OCI-LY1 (cell line): ENCODE data around the gene TSPAN2.

Experiments used
- H2AFZ ChIP-seq: fragments of 200-600 bp; sonication (generic), shearing (Covaris generic); 2 replicates; pipeline ENCODE4 v1.6.0; 2014; ENCODE audit warnings: antibody characterized with exemption, mild to moderate bottlenecking, low read length
- H3F3A ChIP-seq: fragments of 200-600 bp; sonication (generic), shearing (Covaris generic); 2 replicates; pipeline ENCODE4 v1.6.0; 2014; ENCODE audit warnings: mild to moderate bottlenecking, antibody characterized with exemption, low read length, moderate library complexity; ENCODE audit not compliant: insufficient read depth
- H3K27ac ChIP-seq: fragments of 200-600 bp; sonication (generic); 2 replicates; pipeline ENCODE4 v1.5.1; 2014; ENCODE audit warnings: low read length, mixed run types, mild to moderate bottlenecking, low read depth; ENCODE audit not compliant: poor library complexity, severe bottlenecking
- H3K27me3 ChIP-seq: fragments of 200-600 bp; sonication (generic); 2 replicates; pipeline ENCODE4 v1.6.0; 2014; ENCODE audit warnings: antibody characterized with exemption, mild to moderate bottlenecking, low read length, moderate library complexity; ENCODE audit not compliant: insufficient read depth
- H3K36me3 ChIP-seq: fragments of 200-600 bp; sonication (generic); 2 replicates; pipeline ENCODE4 v1.6.1; 2014; ENCODE audit warnings: mild to moderate bottlenecking, antibody characterized with exemption, low read length, moderate library complexity, mixed read lengths; ENCODE audit not compliant: insufficient read depth
- H3K4me1 ChIP-seq: fragments of 200-600 bp; sonication (generic); 2 replicates; pipeline ENCODE4 v1.5.1; 2014; ENCODE audit warnings: mild to moderate bottlenecking, low read length, moderate library complexity; ENCODE audit not compliant: insufficient read depth, severe bottlenecking
- H3K4me2 ChIP-seq: fragments of 200-600 bp; sonication (generic), shearing (Covaris generic); 2 replicates; pipeline ENCODE4 v1.6.1; 2014; ENCODE audit warnings: low read length
- H3K4me3 ChIP-seq: fragments of 200-600 bp; sonication (generic); 2 replicates; pipeline ENCODE4 v1.5.1; 2014; ENCODE audit warnings: low read length, low read depth, mild to moderate bottlenecking, mixed read lengths; ENCODE audit not compliant: poor library complexity, severe bottlenecking
- H3K79me2 ChIP-seq: fragments of 200-600 bp; shearing (Covaris generic); 2 replicates; pipeline ENCODE4 v1.6.1; 2016; ENCODE audit warnings: mixed run types, low read length, mixed read lengths; ENCODE audit not compliant: insufficient read depth
- H3K9ac ChIP-seq: fragments of 200-600 bp; sonication (generic), shearing (Covaris generic); 2 replicates; pipeline ENCODE4 v1.6.1; 2014; ENCODE audit warnings: mild to moderate bottlenecking, low read length, mixed read lengths
- H3K9me2 ChIP-seq: fragments of 200-600 bp; sonication (generic), shearing (Covaris generic); 2 replicates; pipeline ENCODE4 v1.6.1; 2014; ENCODE audit warnings: low read depth, mild to moderate bottlenecking, low read length, mixed read lengths
- H3K9me3 ChIP-seq: fragments of 200-600 bp; shearing (Covaris generic); 2 replicates; pipeline ENCODE4 v1.6.1; 2014; ENCODE audit warnings: low read length, mixed read lengths
- H4K20me1 ChIP-seq: fragments of 200-600 bp; sonication (generic), shearing (Covaris generic); 2 replicates; pipeline ENCODE4 v1.6.0; 2016; ENCODE audit warnings: mild to moderate bottlenecking, low read length; ENCODE audit not compliant: insufficient read depth
- EZH2 ChIP-seq: fragments of 200-600 bp; sonication (generic), shearing (Covaris generic); IDR thresholded peaks from 2 replicates; pipeline ENCODE4 v1.8.0; 2017; ENCODE audit warnings: borderline replicate concordance, mixed run types, mild to moderate bottlenecking, antibody characterized with exemption, low read length, moderate library complexity, mixed read lengths
- TF ChIP-seq, protein P1 (sequence below): fragments of 200-600 bp; sonication (generic), shearing (Covaris generic); IDR thresholded peaks from 2 replicates; pipeline ENCODE4 v1.5.1; 2017; ENCODE audit warnings: mild to moderate bottlenecking, antibody characterized with exemption, low read length, moderate library complexity, mixed read lengths

Gene TSPAN2

DNA sequence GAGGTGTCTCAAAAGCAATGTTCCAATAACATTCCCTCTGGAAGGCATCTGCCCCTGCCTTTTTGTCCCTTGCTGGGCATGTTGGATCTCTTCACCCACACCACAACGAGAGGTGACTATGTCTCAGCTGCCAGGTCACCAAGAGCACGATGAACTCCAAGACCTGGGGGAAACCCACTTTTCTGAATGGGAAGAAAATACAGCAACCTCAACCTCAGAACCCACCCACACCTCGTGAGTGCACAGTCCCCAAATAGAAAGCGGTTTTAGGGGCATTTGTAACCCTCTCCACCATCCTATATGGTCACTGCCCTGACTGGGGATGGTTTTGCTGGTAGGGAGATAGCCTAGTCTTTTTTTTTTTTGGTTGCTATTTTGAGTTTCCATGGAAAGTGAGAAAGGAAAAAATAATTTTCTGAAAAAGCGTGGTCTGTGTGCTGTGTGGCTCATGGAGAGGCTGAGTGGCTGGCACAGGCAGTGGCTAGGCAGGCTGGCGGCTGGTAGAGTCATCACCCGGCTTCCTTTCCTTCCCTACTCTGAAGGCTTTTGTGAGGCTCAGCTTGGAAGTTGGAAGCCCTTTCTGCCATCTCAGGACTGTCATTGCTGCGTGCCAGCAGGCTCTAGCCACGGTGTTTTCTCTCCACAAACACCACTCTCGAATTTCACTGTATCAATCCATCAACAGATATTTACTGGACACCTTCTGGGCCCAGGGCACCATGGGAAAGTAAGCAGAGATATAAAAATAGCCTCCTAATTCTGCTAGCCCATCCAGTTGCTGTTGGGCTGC, 15.8 kb downstream of the TSPAN2 start:
- no peak overlapping the region for H3K4me2 ChIP-seq
- TF ChIP-seq, protein P1, sequence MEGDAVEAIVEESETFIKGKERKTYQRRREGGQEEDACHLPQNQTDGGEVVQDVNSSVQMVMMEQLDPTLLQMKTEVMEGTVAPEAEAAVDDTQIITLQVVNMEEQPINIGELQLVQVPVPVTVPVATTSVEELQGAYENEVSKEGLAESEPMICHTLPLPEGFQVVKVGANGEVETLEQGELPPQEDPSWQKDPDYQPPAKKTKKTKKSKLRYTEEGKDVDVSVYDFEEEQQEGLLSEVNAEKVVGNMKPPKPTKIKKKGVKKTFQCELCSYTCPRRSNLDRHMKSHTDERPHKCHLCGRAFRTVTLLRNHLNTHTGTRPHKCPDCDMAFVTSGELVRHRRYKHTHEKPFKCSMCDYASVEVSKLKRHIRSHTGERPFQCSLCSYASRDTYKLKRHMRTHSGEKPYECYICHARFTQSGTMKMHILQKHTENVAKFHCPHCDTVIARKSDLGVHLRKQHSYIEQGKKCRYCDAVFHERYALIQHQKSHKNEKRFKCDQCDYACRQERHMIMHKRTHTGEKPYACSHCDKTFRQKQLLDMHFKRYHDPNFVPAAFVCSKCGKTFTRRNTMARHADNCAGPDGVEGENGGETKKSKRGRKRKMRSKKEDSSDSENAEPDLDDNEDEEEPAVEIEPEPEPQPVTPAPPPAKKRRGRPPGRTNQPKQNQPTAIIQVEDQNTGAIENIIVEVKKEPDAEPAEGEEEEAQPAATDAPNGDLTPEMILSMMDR: no peak
- TF ChIP-seq EZH2: no peak
- no peak overlapping the region for H3K27ac ChIP-seq
- H3K36me3 ChIP-seq: no peaks in the 10 kb centered on the region
- no peaks in the 10 kb centered on the region for H3K9me2 ChIP-seq
- H3K4me3 ChIP-seq: no peak overlapping the region
- H3K9me3 ChIP-seq: no peaks in the 10 kb centered on the region
- 0 out of 2 replicates have a peak, but pooled peaks cover 4% of the 10 kb centered on the region for H3K27me3 ChIP-seq
- H3K79me2 ChIP-seq: no peaks in the 10 kb centered on the region
- no peaks in the 10 kb centered on the region for H3K4me1 ChIP-seq
- H4K20me1 ChIP-seq: no peaks in the 10 kb centered on the region
- H3F3A ChIP-seq: no peaks in the 10 kb centered on the region
- H2AFZ ChIP-seq: no peak overlapping the region
- H3K9ac ChIP-seq: no peak overlapping the region

DNA sequence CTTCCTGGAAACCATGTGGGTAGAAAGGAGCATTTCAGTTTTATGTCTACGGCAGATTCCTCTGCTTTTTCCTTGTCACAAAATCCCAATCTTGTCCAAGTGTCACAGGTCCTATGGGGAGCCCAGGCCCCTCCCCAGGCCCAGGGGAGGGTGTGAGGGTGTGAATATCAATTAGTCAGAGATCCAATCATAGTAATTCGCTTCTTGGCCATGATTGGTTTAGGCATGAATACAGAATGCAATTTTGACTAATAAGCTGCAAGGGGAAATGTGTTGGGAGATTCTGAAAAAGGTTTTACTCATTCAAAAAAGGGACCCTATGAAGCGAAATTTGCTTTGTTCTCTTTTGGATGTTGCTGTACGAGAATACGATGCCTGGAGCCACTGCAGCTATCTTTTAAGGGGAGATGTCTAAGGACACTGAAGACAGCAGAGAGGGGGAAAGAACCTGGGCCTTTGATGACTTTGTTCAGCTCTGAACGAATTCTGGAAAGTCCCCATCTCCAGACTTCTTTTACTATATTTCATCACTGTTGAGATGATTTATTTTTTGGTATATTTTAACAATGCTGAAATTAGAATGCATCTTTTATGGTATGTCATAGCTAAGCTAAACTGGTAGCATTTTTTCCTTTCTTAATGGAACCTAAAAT, 18.2 kb downstream of the TSPAN2 start:
- no peak overlapping the region for H3K4me2 ChIP-seq
- no peaks in the 10 kb centered on the region for H3F3A ChIP-seq
- H3K9me2 ChIP-seq: no peaks in the 10 kb centered on the region
- no peak overlapping the region for H3K9ac ChIP-seq
- H3K79me2 ChIP-seq: no peaks in the 10 kb centered on the region
- no peaks in the 10 kb centered on the region for H3K36me3 ChIP-seq
- H3K4me3 ChIP-seq: no peak overlapping the region
- no peaks in the 10 kb centered on the region for H3K9me3 ChIP-seq
- no peak overlapping the region for H3K27ac ChIP-seq
- H3K4me1 ChIP-seq: no peaks in the 10 kb centered on the region
- no peak overlapping the region for H2AFZ ChIP-seq
- no peaks in the 10 kb centered on the region for H4K20me1 ChIP-seq
- TF ChIP-seq, protein P1: no peak
- no peak for TF ChIP-seq EZH2
- 0 out of 2 replicates have a peak, but pooled peaks cover 4% of the 10 kb centered on the region for H3K27me3 ChIP-seq

DNA sequence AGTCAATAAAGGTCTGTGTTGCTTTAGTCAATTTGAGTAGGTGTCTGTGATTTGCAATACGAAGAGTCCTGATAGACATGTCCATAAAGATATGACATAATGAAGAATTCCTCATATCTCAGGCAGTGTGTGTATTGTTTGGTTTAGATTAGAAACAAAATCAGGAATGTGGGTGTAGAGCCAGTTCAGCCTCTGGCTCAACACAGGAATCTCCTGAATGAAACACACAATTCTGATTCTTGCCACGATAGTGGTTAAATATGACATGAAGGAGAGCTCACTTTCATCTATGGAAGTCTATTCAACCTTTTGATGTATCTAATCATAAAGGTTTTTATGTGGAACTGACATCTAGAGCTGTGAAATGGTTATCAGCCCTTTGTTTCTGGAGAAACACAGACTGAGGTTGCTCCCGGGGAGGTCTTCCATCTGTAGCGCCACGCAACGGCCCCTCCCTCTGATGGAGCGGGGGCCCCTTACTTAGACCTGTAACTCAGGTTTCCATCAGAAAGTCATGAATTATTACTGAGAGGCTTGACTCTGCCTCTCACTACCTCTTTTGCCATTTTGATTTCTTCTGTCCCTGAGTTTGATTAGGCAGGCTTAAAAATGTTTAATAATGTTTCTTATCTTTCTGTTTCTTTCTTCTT, 19.5 kb downstream of the TSPAN2 start:
- no peaks in the 10 kb centered on the region for H3K9me2 ChIP-seq
- no peak overlapping the region for H3K27ac ChIP-seq
- TF ChIP-seq EZH2: no peak
- TF ChIP-seq, protein P1: no peak

More for the DNA sequence above, 19.5 kb downstream of the TSPAN2 start:
- no peak overlapping the region for H3K9ac ChIP-seq
- H2AFZ ChIP-seq: no peak overlapping the region
- 0 out of 2 replicates have a peak, but pooled peaks cover 4% of the 10 kb centered on the region for H3K27me3 ChIP-seq
- no peak overlapping the region for H3K4me2 ChIP-seq
- no peaks in the 10 kb centered on the region for H4K20me1 ChIP-seq
- H3F3A ChIP-seq: no peaks in the 10 kb centered on the region
- H3K36me3 ChIP-seq: no peaks in the 10 kb centered on the region
- H3K4me3 ChIP-seq: no peak overlapping the region
- no peaks in the 10 kb centered on the region for H3K79me2 ChIP-seq
- no peaks in the 10 kb centered on the region for H3K9me3 ChIP-seq
- H3K4me1 ChIP-seq: no peaks in the 10 kb centered on the region
